ENCODE results near the gene E2F3.
"Not testable (repeated sequence)": the region's sequence is repeated elsewhere in the genome, so short reads cannot be mapped to it uniquely, and the experiment has no call there.

Gene E2F3

DNA sequence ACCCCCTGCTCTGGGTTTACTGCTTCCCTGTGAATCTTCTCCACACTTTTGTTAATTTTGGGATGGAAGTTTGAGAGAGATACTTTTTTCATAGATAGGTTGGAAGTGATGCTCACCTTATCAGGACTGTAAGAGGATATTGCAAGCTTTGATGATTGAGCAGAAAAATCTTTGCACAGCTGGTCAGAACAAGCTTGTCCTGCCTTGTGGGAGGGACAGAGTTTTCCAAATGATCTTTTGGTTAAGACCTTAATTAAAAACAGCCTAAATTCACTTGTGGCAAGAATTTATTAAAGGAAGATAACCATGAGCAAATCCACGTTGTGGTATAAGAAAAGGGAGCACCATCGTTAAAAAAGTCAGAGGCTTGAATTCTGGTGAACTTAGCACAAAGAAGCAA is 32.2 kb downstream of the E2F3 start:
- DNase-seq (ENCODE audit: low read depth in 2 of 2): no peak

- no peak for DNase-seq (ENCODE audit: low read depth in 2 of 2)
These were observed 33.1 kb downstream of the E2F3 start for GRCh38 chr6:20434766-20435165.

DNA sequence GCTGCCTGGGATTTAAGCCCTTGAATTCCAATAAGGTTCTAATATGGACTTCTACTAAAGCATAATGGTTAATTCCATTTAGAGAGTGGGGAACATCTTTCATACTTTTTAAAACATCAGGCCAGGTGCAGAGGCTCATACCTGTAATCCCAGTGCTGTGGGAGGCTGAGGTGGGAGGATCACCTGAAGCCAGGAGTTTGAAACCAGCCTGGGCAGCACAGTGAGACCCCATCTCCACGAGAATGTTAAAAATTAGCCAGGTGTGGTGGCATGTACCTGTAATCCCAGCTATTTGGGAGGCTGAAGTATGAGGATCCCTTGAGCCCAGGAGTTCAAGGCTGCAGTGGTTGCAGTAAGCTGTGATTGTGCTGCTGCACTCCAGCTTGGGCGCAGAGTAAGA is 35.0 kb downstream of the E2F3 start:
- no peak for DNase-seq (ENCODE audit: low read depth in 2 of 2)

DNA sequence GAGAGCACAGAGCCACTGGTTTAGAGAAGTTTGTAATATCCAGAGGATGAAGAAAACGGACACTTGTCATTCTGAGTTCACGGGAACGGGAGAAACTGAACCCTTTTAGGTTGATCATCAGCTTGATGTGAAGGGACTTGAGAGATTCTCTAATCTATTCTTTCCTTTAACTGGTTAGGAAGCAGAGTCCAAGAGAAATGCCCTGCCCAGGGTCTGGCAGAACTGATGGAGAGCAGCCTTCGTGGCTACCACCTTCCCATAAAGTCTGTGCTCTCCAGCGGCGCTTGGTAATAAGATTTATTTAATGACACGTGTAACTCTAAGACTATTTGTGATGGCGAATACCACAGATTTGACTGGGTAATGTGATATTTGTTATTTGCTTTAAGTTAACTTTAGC is 36.0 kb downstream of the E2F3 start:
- DNase-seq (ENCODE audit: low read depth in 2 of 2): no peak

- no peak for DNase-seq (ENCODE audit: low read depth in 2 of 2)
These were observed 36.9 kb downstream of the E2F3 start for GRCh38 chr6:20438462-20439070.

DNA sequence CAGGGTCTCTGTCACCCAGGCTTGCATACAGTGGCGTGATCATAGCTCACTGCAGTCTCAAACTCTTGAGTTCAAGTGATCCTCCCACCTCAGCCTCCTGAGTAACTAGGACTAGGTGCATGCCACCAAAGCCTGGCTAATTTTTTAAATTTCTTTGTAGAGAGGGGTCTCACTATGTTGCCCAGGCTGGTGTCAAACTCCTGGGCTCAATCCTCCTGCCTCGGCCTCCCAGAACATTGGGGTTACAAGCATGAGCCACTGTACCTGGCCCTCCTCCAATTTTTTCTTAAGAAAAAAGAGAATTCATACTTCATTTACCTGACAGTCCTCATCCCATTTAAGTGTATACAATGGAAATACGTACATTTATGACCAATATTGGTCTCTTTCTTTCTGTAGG is 37.9 kb downstream of the E2F3 start:
- DNase-seq (ENCODE audit: low read depth in 2 of 2): no peak

- no peak for DNase-seq (ENCODE audit: low read depth in 2 of 2)
These were observed 38.6 kb downstream of the E2F3 start for GRCh38 chr6:20440296-20440695.

DNA sequence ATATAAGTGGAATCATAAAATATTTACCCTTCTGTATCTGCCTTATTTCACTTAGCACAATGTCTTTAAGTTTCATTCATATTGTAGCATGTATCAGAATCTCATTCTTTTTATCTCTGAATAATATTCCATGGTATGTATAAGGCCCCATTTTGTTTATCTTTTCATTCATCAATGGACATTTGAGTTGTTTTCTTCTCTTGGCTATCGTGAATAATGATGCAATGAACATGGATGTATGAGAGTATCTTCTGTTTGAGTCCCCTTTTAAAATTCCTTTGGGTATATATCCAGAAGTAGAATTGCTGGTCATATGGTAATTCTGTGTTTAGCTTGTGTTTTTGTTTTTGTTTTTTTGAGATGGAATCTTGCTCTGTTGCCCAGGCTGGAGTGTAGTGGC is 39.6 kb downstream of the E2F3 start:
- no peak for DNase-seq (ENCODE audit: low read depth in 2 of 2)

DNA sequence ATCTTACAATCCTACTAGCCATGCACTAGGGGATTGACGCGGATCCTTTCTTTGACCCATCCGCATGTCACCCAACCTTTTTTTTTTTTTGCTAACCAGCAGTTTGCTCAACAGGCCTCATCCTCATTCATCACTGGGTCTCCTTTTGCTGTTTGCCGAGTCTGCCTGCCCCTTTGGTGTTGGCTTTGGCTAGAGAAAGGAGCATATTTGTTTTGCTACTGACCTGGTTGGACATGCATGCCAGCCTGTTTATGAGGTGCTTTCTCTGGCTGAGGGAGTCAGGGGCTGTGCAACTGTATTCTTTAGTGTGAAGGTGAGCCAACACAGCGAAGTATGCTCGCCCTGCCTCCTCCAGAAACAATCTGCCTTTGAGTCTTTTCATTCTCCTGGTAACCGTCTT is 40.2 kb downstream of the E2F3 start:
- DNase-seq (ENCODE audit: low read depth in 2 of 2): no peak

DNA sequence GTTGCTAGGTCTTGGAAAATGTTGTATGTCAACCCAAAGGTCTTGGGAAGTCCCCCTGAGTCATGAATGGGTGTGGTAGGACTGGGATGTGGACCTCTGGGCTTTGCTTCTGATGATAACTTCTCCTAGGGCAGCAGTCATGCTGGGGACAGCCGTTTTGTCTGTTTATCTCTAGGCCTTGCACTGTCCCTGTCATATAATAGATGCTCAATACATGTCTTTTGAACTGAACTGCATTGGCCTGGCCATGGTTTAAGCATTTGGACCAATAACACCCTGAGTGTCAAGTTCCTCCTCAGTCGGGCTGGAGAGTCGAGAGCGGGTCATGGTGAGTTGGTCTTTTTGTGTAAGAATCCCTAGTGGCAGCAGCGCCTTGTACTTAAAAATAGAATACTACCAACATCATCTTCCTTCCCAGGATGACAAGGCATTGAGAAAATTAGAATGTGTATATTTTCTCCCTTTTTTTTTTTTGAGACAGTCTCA is 43.1 kb downstream of the E2F3 start:
- DNase-seq (ENCODE audit: low read depth in 2 of 2): no peak

- DNase-seq (ENCODE audit: low read depth in 2 of 2): no peak
These were observed 45.5 kb downstream of the E2F3 start for GRCh38 chr6:20447157-20447556.

DNA sequence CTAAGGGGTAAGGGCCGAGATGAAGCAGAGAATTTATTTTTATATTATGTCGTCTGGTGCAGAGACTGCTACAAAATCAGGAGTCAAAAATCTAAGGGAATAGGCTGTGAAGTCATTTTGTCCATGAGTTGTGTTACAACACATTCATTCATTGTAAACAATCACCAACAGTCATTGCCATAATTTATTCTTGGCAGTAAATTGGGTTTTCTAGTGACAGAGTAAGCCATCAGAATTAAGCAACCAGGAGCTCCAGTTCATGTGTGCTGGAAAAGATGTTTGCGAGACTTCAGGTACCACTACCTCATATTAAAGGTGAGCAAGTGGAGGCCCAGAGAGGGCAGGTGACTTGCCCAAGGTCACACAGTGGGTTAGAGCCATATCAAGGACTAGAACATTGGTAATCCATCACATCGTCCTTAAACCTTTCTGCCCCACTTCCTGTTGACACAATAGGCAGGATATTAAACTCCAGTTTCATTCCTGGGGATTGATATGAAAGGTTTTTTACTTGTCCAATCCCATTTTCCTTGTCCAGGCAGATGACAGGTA is 46.0 kb downstream of the E2F3 start:
- DNase-seq (ENCODE audit: low read depth in 2 of 2): no peak

- no peak for DNase-seq (ENCODE audit: low read depth in 2 of 2)
These were observed 47.1 kb downstream of the E2F3 start for GRCh38 chr6:20448828-20449227.

GRCh38 chr6:20454204-20454824 is 52.6 kb downstream of the E2F3 start:
- no peak for DNase-seq (ENCODE audit: low read depth in 2 of 2)

DNA sequence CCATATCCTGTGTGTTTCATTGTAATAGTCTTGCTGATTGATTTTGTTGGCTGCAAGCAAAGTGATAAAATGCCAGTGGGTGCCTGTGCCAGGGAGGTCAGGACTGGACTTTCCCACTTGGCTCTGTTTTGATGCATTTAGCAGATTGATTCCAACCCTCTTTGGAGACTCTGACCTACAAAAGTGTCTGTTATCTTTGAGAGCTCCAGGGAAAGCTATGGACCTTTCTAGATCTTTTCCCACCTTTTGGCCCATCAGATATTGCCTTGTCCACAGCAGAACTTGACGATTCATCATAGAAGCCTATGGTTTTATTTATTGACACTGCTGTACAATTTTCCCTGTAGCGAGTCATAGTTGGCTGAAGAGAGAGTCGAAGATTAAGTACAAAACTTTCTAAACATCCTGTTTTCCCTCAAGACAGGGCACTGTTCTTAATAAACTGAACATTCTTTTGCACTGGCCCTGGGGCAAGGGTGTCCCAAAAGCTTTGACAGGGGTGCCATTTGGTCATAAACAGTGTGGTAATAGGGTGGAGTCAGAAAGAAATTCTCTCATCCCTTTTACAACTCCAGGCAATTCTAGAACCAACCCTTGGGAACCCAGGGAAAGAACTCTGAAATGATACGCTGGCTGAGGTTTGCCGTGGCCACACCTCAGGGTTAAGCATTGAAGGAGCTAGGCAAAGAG is 53.7 kb downstream of the E2F3 start:
- no peak for DNase-seq (ENCODE audit: low read depth in 2 of 2)

DNA sequence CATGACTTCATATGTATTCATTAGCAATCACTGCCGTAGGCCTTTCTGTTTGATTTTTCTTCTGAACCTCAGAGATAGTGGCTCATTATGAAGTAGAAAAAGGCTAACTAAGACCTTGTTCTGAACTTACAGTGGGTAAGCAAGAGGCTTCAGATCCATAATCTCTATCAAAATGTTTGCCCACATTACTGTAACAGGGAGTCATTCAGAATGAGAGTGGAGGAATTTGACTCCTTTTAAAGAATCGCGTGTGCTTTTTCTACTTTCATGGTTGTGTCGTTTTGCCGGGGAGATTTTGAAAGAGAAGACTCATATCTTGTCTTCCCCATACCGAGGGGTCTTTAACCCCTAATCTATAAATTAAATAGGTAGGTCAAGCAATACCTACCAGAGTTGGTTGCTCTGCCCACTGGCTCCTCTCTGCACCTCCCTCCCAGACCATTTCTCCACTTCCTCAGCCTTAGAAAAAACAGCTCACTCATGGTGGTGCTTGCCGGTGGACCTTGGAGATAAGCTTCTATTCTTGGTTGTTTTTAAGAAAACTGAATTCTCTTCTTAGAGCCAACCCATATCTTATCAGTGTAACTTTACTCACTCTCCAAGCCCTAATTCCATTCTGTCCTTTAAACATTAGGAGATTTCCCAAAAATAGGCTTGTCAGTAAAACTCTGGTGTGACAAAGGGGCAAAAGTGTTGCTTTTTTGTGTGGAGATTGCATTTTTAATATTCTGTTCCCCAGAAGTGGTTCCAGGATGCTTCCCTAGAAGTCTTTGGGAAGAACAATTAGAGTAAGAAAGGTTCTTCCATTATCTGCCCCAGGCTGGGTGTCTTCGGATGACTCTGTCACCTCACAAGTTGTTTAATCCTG is 56.6 kb downstream of the E2F3 start:
- no peak for DNase-seq (ENCODE audit: low read depth in 2 of 2)

DNA sequence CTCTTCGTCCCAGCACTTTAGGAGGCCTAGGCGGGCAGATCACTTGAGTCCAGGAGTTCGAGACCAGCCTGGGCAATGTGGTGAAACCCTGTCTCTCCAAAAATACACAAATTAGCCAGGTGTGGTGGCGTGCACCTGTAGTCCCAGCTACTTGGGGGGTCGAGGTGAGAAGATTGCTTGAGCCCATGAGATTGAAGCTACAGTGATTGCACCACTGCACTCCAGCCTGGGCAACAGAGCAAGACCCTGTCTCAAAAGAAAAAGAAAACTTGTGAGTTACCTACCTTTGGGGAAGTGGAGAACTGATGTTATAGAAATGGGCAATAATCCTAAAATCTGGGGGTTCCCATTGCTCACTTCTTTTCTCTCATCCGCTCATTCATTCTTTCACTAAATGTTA is 58.0 kb downstream of the E2F3 start:
- DNase-seq (ENCODE audit: low read depth in 2 of 2): no peak

- no peak for DNase-seq (ENCODE audit: low read depth in 2 of 2)
These were observed 59.9 kb downstream of the E2F3 start for GRCh38 chr6:20461576-20461975.

DNA sequence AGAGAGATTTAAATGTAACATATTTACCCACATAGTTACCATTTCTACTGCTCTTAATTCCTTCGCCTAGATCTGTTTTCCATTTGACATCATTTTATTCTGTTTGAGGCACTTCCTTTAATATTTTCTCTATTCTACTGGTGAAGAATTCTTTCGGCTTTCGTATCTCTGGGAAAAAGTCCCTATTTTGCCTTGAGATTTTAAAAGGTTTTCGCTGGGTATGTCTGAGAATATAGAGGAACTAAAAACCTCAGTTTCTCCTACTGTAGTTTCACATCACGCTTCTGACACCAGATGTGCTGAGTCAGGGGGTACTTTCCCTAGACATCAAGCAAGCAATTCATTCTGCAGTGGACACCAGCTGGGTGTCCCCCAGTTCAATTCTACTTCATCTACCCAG is 61.7 kb downstream of the E2F3 start:
- DNase-seq (ENCODE audit: low read depth in 2 of 2): no peak

- no peak for DNase-seq (ENCODE audit: low read depth in 2 of 2)
These were observed 62.4 kb downstream of the E2F3 start for GRCh38 chr6:20464041-20464440.

GRCh38 chr6:20464847-20465246 is 63.2 kb downstream of the E2F3 start:
- no peak for DNase-seq (ENCODE audit: low read depth in 2 of 2)

- DNase-seq (ENCODE audit: low read depth in 2 of 2): not testable (repeated sequence)
These were observed 63.9 kb downstream of the E2F3 start for GRCh38 chr6:20465616-20466015.
